IMR-90 (cell line): ENCODE measurements around the gene MAGI1. TPM values are rescaled to one million over a fixed set of nuclear protein-coding genes. Genes with fewer than 3 reads are reported as not detected.

Source experiments
- ATAC-seq: fragments of 200-7000 bp; cut with Tn5 transposase; 2 replicates; pipeline ENCODE4 v1.9.1; 2020; ENCODE audit warnings: low read depth, mild to moderate bottlenecking, moderate library complexity
- BruUV-seq: library from RNA; stranded (reverse); fragments of 400-500 nt; replicated peaks from 2 replicates; lab custom pipeline; 2021; lab: Mats Ljungman, UMichigan
- CTCF ChIA-PET: fragments of 300-600 bp; formaldehyde crosslinking; extraction: SDS; loops from one replicate; lab custom pipeline; 2021; ENCODE audit warnings: antibody characterized with exemption; lab: Yijun Ruan, JAX
- POLR2A ChIA-PET: fragments of 300-600 bp; sonication (Branson Sonifier 250); formaldehyde crosslinking; loops from one replicate; lab custom pipeline; 2022; ENCODE audit warnings: antibody characterized with exemption; ENCODE audit not compliant: unreplicated experiment; lab: Charles Lee
- DNase-seq: peaks from one replicate; pipeline ENCODE4 v3.0.0; 2013
- H2AFZ ChIP-seq: replicated peaks from 2 replicates; pipeline ENCODE3; 2013; ENCODE audit warnings: low read length, mild to moderate bottlenecking; ENCODE audit not compliant: poor library complexity
- H2AK5ac ChIP-seq: 2 replicates; pipeline ENCODE4 v1.6.1; 2013; ENCODE audit warnings: low read depth, low read length, inconsistent platforms
- H2AK9ac ChIP-seq: replicated peaks from 2 replicates; pipeline ENCODE3; 2013; ENCODE audit warnings: mild to moderate bottlenecking, low read depth, low read length, moderate library complexity; ENCODE audit not compliant: poor library complexity
- H2BK120ac ChIP-seq: 2 replicates; pipeline ENCODE4 v1.6.1; 2013; ENCODE audit warnings: low read depth, low read length, inconsistent platforms
- H2BK15ac ChIP-seq: 3 replicates; pipeline ENCODE4 v1.6.1; 2013; ENCODE audit warnings: low read depth, low read length, inconsistent platforms
- H2BK20ac ChIP-seq: 2 replicates; pipeline ENCODE4 v1.6.1; 2013; ENCODE audit warnings: low read depth, mild to moderate bottlenecking, inconsistent platforms, low read length, moderate library complexity
- H2BK5ac ChIP-seq: 2 replicates; pipeline ENCODE4 v1.6.1; 2013; ENCODE audit warnings: mild to moderate bottlenecking, low read depth, low read length, inconsistent platforms; ENCODE audit not compliant: poor library complexity, severe bottlenecking
- H3K14ac ChIP-seq: replicated peaks from 2 replicates; pipeline ENCODE4 v1.6.1; 2013; ENCODE audit warnings: low read depth, low read length, inconsistent platforms
- H3K18ac ChIP-seq: 2 replicates; pipeline ENCODE4 v1.6.1; 2013; ENCODE audit warnings: low read depth, low read length, control low read depth
- H3K23ac ChIP-seq: 2 replicates; pipeline ENCODE4 v1.6.1; 2013; ENCODE audit warnings: low read depth, low read length, inconsistent platforms
- H3K27ac ChIP-seq: 2 replicates; pipeline ENCODE4 v1.5.1; 2013; ENCODE audit warnings: mild to moderate bottlenecking, control low read depth, low read length; ENCODE audit not compliant: insufficient read depth
- H3K27me3 ChIP-seq: 2 replicates; pipeline ENCODE4 v1.6.1; 2013; ENCODE audit warnings: low read length; ENCODE audit not compliant: control insufficient read depth, insufficient read depth
- H3K36me3 ChIP-seq: 2 replicates; pipeline ENCODE4 v1.6.1; 2013; ENCODE audit warnings: low read length, mixed read lengths; ENCODE audit not compliant: control insufficient read depth, insufficient read depth
- H3K4ac ChIP-seq: 2 replicates; pipeline ENCODE4 v1.6.1; 2013; ENCODE audit warnings: low read depth, low read length, inconsistent platforms
- H3K4me1 ChIP-seq: 2 replicates; pipeline ENCODE4 v1.6.1; 2013; ENCODE audit warnings: low read length, mixed read lengths; ENCODE audit not compliant: control insufficient read depth, insufficient read depth
- H3K4me2 ChIP-seq: 2 replicates; pipeline ENCODE4 v1.6.1; 2013; ENCODE audit warnings: low read depth, mild to moderate bottlenecking, control low read depth, low read length, moderate library complexity
- H3K4me3 ChIP-seq: 2 replicates; pipeline ENCODE4 v1.5.1; 2013; ENCODE audit warnings: low read depth, mild to moderate bottlenecking, control low read depth, low read length, moderate library complexity; ENCODE audit not compliant: insufficient read depth
- H3K56ac ChIP-seq: 2 replicates; pipeline ENCODE4 v1.6.1; 2013; ENCODE audit warnings: low read length, inconsistent platforms; ENCODE audit not compliant: insufficient read depth; ENCODE audit errors: extremely low read depth
- H3K79me1 ChIP-seq, 2 experiments: 2 replicates each; pipeline ENCODE4 v1.6.1; 2013; ENCODE audit warnings: low read length in 2 of 2, inconsistent platforms in 1 of 2, low read depth in 1 of 2
- H3K9ac ChIP-seq: 2 replicates; pipeline ENCODE4 v1.6.1; 2013; ENCODE audit warnings: low read depth, low read length, control low read depth
- H3K9me1 ChIP-seq: 2 replicates; pipeline ENCODE4 v1.6.1; 2013; ENCODE audit warnings: low read length, inconsistent platforms; ENCODE audit not compliant: insufficient read depth
- H3K9me3 ChIP-seq: 2 replicates; pipeline ENCODE4 v1.6.1; 2013; ENCODE audit warnings: low read length; ENCODE audit not compliant: control insufficient read depth, insufficient read depth
- H4K20me1 ChIP-seq: 2 replicates; pipeline ENCODE4 v1.6.1; 2013; ENCODE audit warnings: low read length, inconsistent platforms; ENCODE audit not compliant: insufficient read depth
- H4K5ac ChIP-seq: 2 replicates; pipeline ENCODE4 v1.6.1; 2013; ENCODE audit warnings: mild to moderate bottlenecking, low read depth, low read length, control low read depth
- H4K8ac ChIP-seq, 2 experiments: 2 replicates each; pipeline ENCODE4 v1.6.1; 2013; ENCODE audit warnings: low read depth in 2 of 2, low read length in 2 of 2, control low read depth in 1 of 2, inconsistent platforms in 1 of 2
- H4K91ac ChIP-seq: 2 replicates; pipeline ENCODE4 v1.6.1; 2013; ENCODE audit warnings: low read depth, low read length, inconsistent platforms; ENCODE audit not compliant: insufficient read depth
- BHLHE40 ChIP-seq: fragments of 150-350 bp; IDR thresholded peaks from 2 replicates; pipeline ENCODE4 v1.6.1; 2016; ENCODE audit warnings: mild to moderate bottlenecking, low read depth, low read length
- CEBPB ChIP-seq: IDR thresholded peaks from 2 replicates; pipeline ENCODE4 v1.6.1; 2012; ENCODE audit warnings: low read depth, low read length, improper control_type of control experiment
- CHD1 ChIP-seq: IDR thresholded peaks from 2 replicates; pipeline ENCODE4 v1.6.1; 2012; ENCODE audit warnings: low read depth, low read length, improper control_type of control experiment
- FOS ChIP-seq: fragments of 150-350 bp; IDR thresholded peaks from 2 replicates; pipeline ENCODE4 v1.6.1; 2016; ENCODE audit warnings: low read depth, low read length
- MAFK ChIP-seq: IDR thresholded peaks from 2 replicates; pipeline ENCODE4 v1.6.1; 2012; ENCODE audit warnings: low read depth, low read length, improper control_type of control experiment
- MAZ ChIP-seq: IDR thresholded peaks from 2 replicates; pipeline ENCODE4 v1.6.1; 2012; ENCODE audit warnings: low read depth, mild to moderate bottlenecking, low read length, improper control_type of control experiment, moderate library complexity, borderline replicate concordance
- MXI1 ChIP-seq: IDR thresholded peaks from 2 replicates; pipeline ENCODE4 v1.6.1; 2012; ENCODE audit warnings: low read depth, mild to moderate bottlenecking, low read length, moderate library complexity, borderline replicate concordance
- NFE2L2 ChIP-seq: fragments of 150-350 bp; IDR thresholded peaks from 2 replicates; pipeline ENCODE4 v1.6.1; 2016; ENCODE audit warnings: low read depth, mild to moderate bottlenecking, low read length
- POLR2A ChIP-seq: IDR thresholded peaks from 2 replicates; pipeline ENCODE4 v1.6.1; 2012; ENCODE audit warnings: mild to moderate bottlenecking, low read depth, low read length
- RAD21 ChIP-seq: IDR thresholded peaks from 2 replicates; pipeline ENCODE4 v1.6.1; 2012; ENCODE audit warnings: low read length, improper control_type of control experiment
- RCOR1 ChIP-seq: IDR thresholded peaks from 2 replicates; pipeline ENCODE4 v1.6.1; 2012; ENCODE audit warnings: mild to moderate bottlenecking, low read length, improper control_type of control experiment; ENCODE audit not compliant: insufficient replicate concordance
- RFX5 ChIP-seq: IDR thresholded peaks from 2 replicates; pipeline ENCODE4 v1.8.0; 2012; ENCODE audit warnings: low read depth, mild to moderate bottlenecking, low read length, moderate library complexity
- SMC3 ChIP-seq: fragments of 150-350 bp; IDR thresholded peaks from 2 replicates; pipeline ENCODE4 v1.6.1; 2016; ENCODE audit warnings: low read depth, mild to moderate bottlenecking, antibody characterized with exemption, low read length, moderate library complexity
- WGBS, 2 experiments: methylation state at CpG; one replicate each; pipeline versions ENCODE4 v1.1.5 to v1.1.7; 2013; ENCODE audit warnings: missing lambda C conversion rate in 2 of 2; ENCODE audit not compliant: insufficient read length in 1 of 2; ENCODE audit errors: extremely low coverage in 2 of 2; 5-methylcytosine and 5-hydroxymethylcytosine counted together
- dilution Hi-C: fragments of 300-500 bp; cut with HindIII; formaldehyde crosslinking; loops from one replicate; pipeline ENCODE4 v1.14.3; 2018; ENCODE audit warnings: low sequenced_read_pairs; ENCODE audit not compliant: unreplicated experiment
- in situ Hi-C: fragments of 300-500 bp; cut with MboI; formaldehyde crosslinking; loops from 3 replicates; pipeline ENCODE4 v1.14.3; 2019; ENCODE audit warnings: low sequenced_read_pairs, inconsistent platforms, mixed read lengths
- intact Hi-C: fragments of 100-400 bp; cut with micrococcal nuclease; formaldehyde crosslinking; loops from 2 replicates; pipeline ENCODE4 v1.10.0; 2022
- polyA plus RNA-seq, 3 experiments: library from polyadenylated mRNA; depleted of rRNA; stranded (reverse); fragments of >200 nt; gene quantifications; 2 replicates each; pipeline ENCODE4 v1.2.3, GENCODE V29; 2012; ENCODE audit warnings: low replicate concordance in 1 of 3
- total RNA-seq: library from RNA; depleted of rRNA; stranded (reverse); fragments of >200 nt; gene quantifications from 2 replicates; pipeline ENCODE4 v1.2.3, GENCODE V29; 2012
- TF ChIP-seq, protein P1 (sequence below): fragments of 150-350 bp; IDR thresholded peaks from 2 replicates; pipeline ENCODE4 v1.6.1; 2017; ENCODE audit warnings: mild to moderate bottlenecking, antibody characterized with exemption, low read length, low read depth
- TF ChIP-seq, protein P2 (sequence below): fragments of 150-350 bp; IDR thresholded peaks from 2 replicates; pipeline ENCODE4 v1.6.1; 2016; ENCODE audit warnings: low read depth, mild to moderate bottlenecking, low read length, moderate library complexity, borderline replicate concordance
- TF ChIP-seq, protein P3 (sequence below): conservative IDR thresholded peaks from 2 replicates; pipeline ENCODE4 v1.5.1; 2012; ENCODE audit warnings: mild to moderate bottlenecking, low read depth, low read length, improper control_type of control experiment

The MAGI1 gene
- total and polyA plus RNA-seq, 2 of the 4 experiments (the other 2 are of a cell fraction) = 14.5 to 24.2 TPM

DNA sequence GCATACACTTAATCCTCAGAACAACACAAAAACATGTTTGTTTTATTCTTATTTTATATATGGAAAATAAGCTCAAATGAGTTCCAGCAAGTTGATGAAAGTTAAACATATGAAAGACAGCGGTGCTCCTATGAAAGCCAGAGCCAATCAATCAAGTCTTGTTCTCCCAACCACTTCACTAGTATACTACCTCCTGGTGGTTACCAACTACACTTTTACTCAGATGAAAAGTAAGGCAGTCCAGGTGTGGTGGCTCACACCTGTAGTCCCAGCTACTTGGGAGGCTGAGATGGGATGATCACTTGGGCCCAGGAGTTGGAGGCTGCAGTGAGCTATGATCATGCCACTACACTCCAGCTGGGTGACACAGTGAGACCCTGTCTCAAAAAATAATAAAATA is 66.0 kb downstream of the MAGI1 start:
- Histone ChIP-seq H4K91ac (no peak overlapping the region), H3K4me3 (no peak overlapping the region), H2BK20ac (no peak overlapping the region), H3K4ac (no peak overlapping the region), H4K5ac (no peak overlapping the region), H3K14ac (no peak overlapping the region), H2BK5ac (no peak overlapping the region), H3K36me3 (peaks cover 1% of the 10 kb centered on the region), H3K4me1 (no peaks in the 10 kb centered on the region; the same call in 1 of the 2 replicates), H3K56ac (no peak overlapping the region), H2AK5ac (no peak overlapping the region), H3K27me3 (no peaks in the 10 kb centered on the region), H4K8ac (no peak overlapping the region), H4K20me1 (0 out of 2 replicates have a peak, but pooled peaks cover 4% of the 10 kb centered on the region), H3K4me2 (no peak overlapping the region), H2AK9ac (no peak overlapping the region), H2BK15ac (no peak overlapping the region), H3K27ac (no peak overlapping the region), H3K18ac (no peak overlapping the region), H3K9me1 (peaks cover 6% of the 10 kb centered on the region; the same call in 1 of the 2 replicates), H3K23ac (no peak overlapping the region), H3K9ac (no peak overlapping the region), H3K9me3 (peaks cover 2% of the 10 kb centered on the region; the same call in 1 of the 2 replicates), H3K79me1 (peaks cover 14 to 56% of the 10 kb centered on the region in 2 experiments), H2BK120ac (no peak overlapping the region), H2AFZ (no peak overlapping the region)
- ChIA-PET POLR2A (no interaction called here), CTCF (no interaction called here)
- intact Hi-C loops (no loop called here), dilution Hi-C loops (no loop called here), in situ Hi-C loops (no loop called here)
- WGBS, 2 experiments = no CpG with 5 or more reads among the region's 1 CpG
- no peak for DNase-seq
- no peak for ATAC-seq
- no TSS peak for BruUV-seq
- TF ChIP-seq, protein P1, sequence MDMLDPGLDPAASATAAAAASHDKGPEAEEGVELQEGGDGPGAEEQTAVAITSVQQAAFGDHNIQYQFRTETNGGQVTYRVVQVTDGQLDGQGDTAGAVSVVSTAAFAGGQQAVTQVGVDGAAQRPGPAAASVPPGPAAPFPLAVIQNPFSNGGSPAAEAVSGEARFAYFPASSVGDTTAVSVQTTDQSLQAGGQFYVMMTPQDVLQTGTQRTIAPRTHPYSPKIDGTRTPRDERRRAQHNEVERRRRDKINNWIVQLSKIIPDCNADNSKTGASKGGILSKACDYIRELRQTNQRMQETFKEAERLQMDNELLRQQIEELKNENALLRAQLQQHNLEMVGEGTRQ = no peak
- TF ChIP-seq FOS (no peak), MAFK (no peak), POLR2A (no peak), MXI1 (no peak), MAZ (no peak), RFX5 (no peak), SMC3 (no peak), NFE2L2 (no peak), RCOR1 (no peak), CHD1 (no peak), RAD21 (no peak), BHLHE40 (no peak), CEBPB (no peak)
- TF ChIP-seq, protein P2, sequence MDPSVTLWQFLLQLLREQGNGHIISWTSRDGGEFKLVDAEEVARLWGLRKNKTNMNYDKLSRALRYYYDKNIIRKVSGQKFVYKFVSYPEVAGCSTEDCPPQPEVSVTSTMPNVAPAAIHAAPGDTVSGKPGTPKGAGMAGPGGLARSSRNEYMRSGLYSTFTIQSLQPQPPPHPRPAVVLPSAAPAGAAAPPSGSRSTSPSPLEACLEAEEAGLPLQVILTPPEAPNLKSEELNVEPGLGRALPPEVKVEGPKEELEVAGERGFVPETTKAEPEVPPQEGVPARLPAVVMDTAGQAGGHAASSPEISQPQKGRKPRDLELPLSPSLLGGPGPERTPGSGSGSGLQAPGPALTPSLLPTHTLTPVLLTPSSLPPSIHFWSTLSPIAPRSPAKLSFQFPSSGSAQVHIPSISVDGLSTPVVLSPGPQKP = no peak
- TF ChIP-seq, protein P3, sequence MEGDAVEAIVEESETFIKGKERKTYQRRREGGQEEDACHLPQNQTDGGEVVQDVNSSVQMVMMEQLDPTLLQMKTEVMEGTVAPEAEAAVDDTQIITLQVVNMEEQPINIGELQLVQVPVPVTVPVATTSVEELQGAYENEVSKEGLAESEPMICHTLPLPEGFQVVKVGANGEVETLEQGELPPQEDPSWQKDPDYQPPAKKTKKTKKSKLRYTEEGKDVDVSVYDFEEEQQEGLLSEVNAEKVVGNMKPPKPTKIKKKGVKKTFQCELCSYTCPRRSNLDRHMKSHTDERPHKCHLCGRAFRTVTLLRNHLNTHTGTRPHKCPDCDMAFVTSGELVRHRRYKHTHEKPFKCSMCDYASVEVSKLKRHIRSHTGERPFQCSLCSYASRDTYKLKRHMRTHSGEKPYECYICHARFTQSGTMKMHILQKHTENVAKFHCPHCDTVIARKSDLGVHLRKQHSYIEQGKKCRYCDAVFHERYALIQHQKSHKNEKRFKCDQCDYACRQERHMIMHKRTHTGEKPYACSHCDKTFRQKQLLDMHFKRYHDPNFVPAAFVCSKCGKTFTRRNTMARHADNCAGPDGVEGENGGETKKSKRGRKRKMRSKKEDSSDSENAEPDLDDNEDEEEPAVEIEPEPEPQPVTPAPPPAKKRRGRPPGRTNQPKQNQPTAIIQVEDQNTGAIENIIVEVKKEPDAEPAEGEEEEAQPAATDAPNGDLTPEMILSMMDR = no peak
